HepG2 (cell line): ENCODE measurements around the gene OSBPL10. TPM values are rescaled to one million over a fixed set of nuclear protein-coding genes. Genes with fewer than 3 reads are reported as not detected.

Experiments
- ATAC-seq: fragments of 200-7000 bp; cut with Tn5 transposase; 3 replicates; pipeline ENCODE4 v1.9.1; 2020; ENCODE audit warnings: mild to moderate bottlenecking, moderate library complexity
- BruUV-seq: library from RNA; stranded (reverse); fragments of 400-500 nt; replicated peaks from 2 replicates; lab custom pipeline; 2021; lab: Mats Ljungman, UMichigan
- CTCF ChIA-PET: fragments of 300-600 bp; formaldehyde crosslinking; extraction: SDS; loops from one replicate; lab custom pipeline; 2021; ENCODE audit warnings: low total read pairs, inconsistent platforms, low intra/inter-chr PET ratio; lab: Yijun Ruan, JAX
- POLR2A ChIA-PET: fragments of 350-600 bp; sonication (Branson Sonifier 250); formaldehyde crosslinking; loops from one replicate; lab custom pipeline; 2020; ENCODE audit warnings: antibody characterized with exemption, inconsistent platforms; lab: Yijun Ruan, JAX
- DNase-seq: peaks from one replicate; pipeline ENCODE4 v3.0.0-alpha.2; 2015; ENCODE audit warnings: low spot score
- FAIRE-seq: peaks from 3 replicates; lab custom pipeline; 2011; peaks lifted over from hg19 to GRCh38; lab: Jason Lieb, UNC
- H2AFZ ChIP-seq: one replicate; pipeline ENCODE4 v1.6.1; 2011; ENCODE audit warnings: low read length, inconsistent platforms
- H3K27ac ChIP-seq: fragments of 300-600 bp; 3 replicates; pipeline ENCODE4 v1.8.0; 2011; ENCODE audit warnings: mixed run types, mild to moderate bottlenecking, mixed read lengths, low read length, inconsistent platforms; ENCODE audit not compliant: insufficient read depth; ENCODE audit errors: extremely low read length
- H3K27me3 ChIP-seq, 2 experiments: fragments of 200-600 bp in 1 of 2; 2 replicates in 1 of 2; 3 replicates in 1 of 2; pipeline versions ENCODE4 v1.6.0 to v1.8.0; 2011; ENCODE audit warnings: low read length in 2 of 2, mild to moderate bottlenecking in 2 of 2, moderate library complexity in 2 of 2, inconsistent platforms in 1 of 2; ENCODE audit not compliant: insufficient read depth in 2 of 2, control insufficient read depth in 1 of 2
- H3K36me3 ChIP-seq, 2 experiments: fragments of 200-600 bp in 1 of 2; replicated peaks in 1 of 2; 2 replicates in 1 of 2; 3 replicates in 1 of 2; pipeline versions ENCODE4 v1.5.1 to v1.8.0; 2011; ENCODE audit warnings: low read length in 2 of 2, inconsistent platforms in 1 of 2; ENCODE audit not compliant: insufficient read depth in 2 of 2, control insufficient read depth in 1 of 2
- H3K4me1 ChIP-seq: 2 replicates; pipeline ENCODE4 v1.5.1; 2012; ENCODE audit warnings: low read length, inconsistent platforms; ENCODE audit not compliant: insufficient read depth
- H3K4me2 ChIP-seq: 2 replicates; pipeline ENCODE4 v1.6.0; 2011; ENCODE audit warnings: low read depth, low read length, inconsistent platforms
- H3K4me3 ChIP-seq, 3 experiments: fragments of 200-600 bp in 1 of 3; sonication (generic), shearing (Covaris generic) in 1 of 3; replicated peaks in 1 of 3; 2 replicates each; pipeline ENCODE4 v1.5.1; 2011 to 2016; ENCODE audit warnings: low read length in 3 of 3, inconsistent platforms in 2 of 3, low read depth in 2 of 3, mild to moderate bottlenecking in 2 of 3, control low read depth in 1 of 3, mixed read lengths in 1 of 3; ENCODE audit not compliant: insufficient read depth in 1 of 3
- H3K79me2 ChIP-seq: one replicate; pipeline ENCODE4 v1.6.1; 2011; ENCODE audit warnings: low read length, inconsistent platforms; ENCODE audit not compliant: insufficient read depth
- H3K9ac ChIP-seq: 2 replicates; pipeline ENCODE4 v1.6.0; 2011; ENCODE audit warnings: mild to moderate bottlenecking, low read depth, low read length, inconsistent platforms; ENCODE audit not compliant: insufficient read depth
- H3K9me3 ChIP-seq: 2 replicates; pipeline ENCODE4 v1.5.1; 2012; ENCODE audit warnings: mild to moderate bottlenecking, low read length
- H4K20me1 ChIP-seq: 2 replicates; pipeline ENCODE4 v1.6.0; 2011; ENCODE audit warnings: inconsistent platforms, mild to moderate bottlenecking, low read length, moderate library complexity; ENCODE audit not compliant: insufficient read depth
- KAT8 ChIP-seq: IDR thresholded peaks from 2 replicates; pipeline ENCODE4 v1.6.1; 2016; ENCODE audit warnings: missing genetic modification reagents, missing compliant biosample characterization
- SCMH1 ChIP-seq: sonication (generic); formaldehyde crosslinking; IDR thresholded peaks from 2 replicates; pipeline ENCODE4 v1.9.0; 2021; ENCODE audit warnings: missing genetic modification reagents, mild to moderate bottlenecking, borderline replicate concordance
- STAG1 ChIP-seq: sonication (generic); formaldehyde crosslinking; IDR thresholded peaks from 2 replicates; pipeline ENCODE4 v1.4.0; 2020; ENCODE audit warnings: missing genetic modification reagents
- WGBS: methylation state at CpG from one replicate; pipeline ENCODE4 v1.1.6; 2017; ENCODE audit warnings: low lambda C conversion rate; 5-methylcytosine and 5-hydroxymethylcytosine counted together
- in situ Hi-C: cut with HindIII; loops from 2 replicates; pipeline ENCODE4 v1.10.0; 2017; ENCODE audit warnings: low pct_unique_long_range_greater_than_20kb; ENCODE audit not compliant: extremely low pct_ligation_motif_present
- intact Hi-C: fragments of 100-400 bp; cut with micrococcal nuclease; formaldehyde crosslinking; loops from one replicate; pipeline ENCODE4 v1.10.0; 2022; ENCODE audit not compliant: unreplicated experiment
- polyA plus RNA-seq, 8 experiments: library from polyadenylated mRNA; depleted of rRNA in 3 of 8; stranded (reverse) in 7 of 8; unstranded in 1 of 8; fragments of >200 nt; fragmentation: Illumina TruSeq in 4 of 8; extraction: Trizol in 4 of 8; gene quantifications; 2 replicates each; pipeline versions ENCODE4 v1.2.1 to v1.2.3, GENCODE V29; 2011 to 2016; ENCODE audit warnings: low read depth in 4 of 8, missing spikeins in 1 of 8, mixed read lengths in 1 of 8; ENCODE audit not compliant: insufficient read depth in 1 of 8
- total RNA-seq, 5 experiments: library from RNA; depleted of rRNA; stranded (reverse); fragments of >200 nt; fragmentation: Illumina TruSeq; extraction: Trizol; gene quantifications; 2 replicates each; pipeline ENCODE4 v1.2.3, GENCODE V29; 2016; ENCODE audit warnings: low read depth in 1 of 5
- TF ChIP-seq, protein P1 (sequence below): sonication (generic); formaldehyde crosslinking; IDR thresholded peaks from 2 replicates; pipeline ENCODE4 v1.4.0; 2020; ENCODE audit warnings: missing genetic modification reagents, mild to moderate bottlenecking, borderline replicate concordance
- TF ChIP-seq, protein P2 (sequence below): IDR thresholded peaks from 2 replicates; pipeline ENCODE4 v1.6.1; 2016; ENCODE audit warnings: missing compliant biosample characterization, missing genetic modification reagents, borderline replicate concordance

The OSBPL10 gene
- total and polyA plus RNA-seq, 2 of the 13 experiments (the other 11 are each of a cell fraction or from before 2014, with no cell fraction given), result 10.3 to 28.6 TPM

DNA sequence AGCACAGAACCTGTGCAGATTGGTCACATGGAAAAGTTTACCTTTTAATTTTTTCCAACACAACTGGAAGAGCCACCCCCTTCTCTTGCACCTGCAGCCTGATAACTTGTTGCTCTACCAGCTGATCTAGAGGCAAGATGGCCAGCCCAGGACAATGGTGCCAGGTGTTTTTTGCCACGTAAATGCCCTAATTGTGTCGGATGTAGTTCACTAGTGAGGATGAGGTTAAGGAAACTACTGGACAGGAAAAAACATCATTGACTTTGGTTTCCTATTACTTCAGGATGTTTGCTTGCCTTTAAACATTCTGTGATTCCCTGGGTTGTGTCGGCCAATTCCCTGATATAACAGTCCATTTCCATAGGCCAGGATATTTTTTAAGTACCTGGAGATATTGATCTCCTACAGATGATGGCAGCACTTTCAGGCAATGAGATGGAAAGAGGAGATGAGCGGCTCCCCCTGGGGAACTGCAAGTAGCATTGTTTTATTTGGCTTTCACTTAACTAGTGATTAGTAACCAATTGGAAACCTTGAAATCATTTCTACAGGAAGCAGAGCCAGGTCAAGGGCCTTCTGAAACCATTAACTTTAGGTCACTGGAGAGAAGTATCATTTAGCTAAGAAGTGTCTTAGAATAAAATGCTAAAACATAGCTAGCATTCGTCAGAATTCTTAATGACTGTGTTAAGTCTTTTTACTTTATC, 72.5 kb downstream of the OSBPL10 start:
- Histone ChIP-seq H3K27ac (no peak overlapping the region), H3K4me3 (no peak overlapping the region; a peak in 1 of 6 replicates), H3K9ac (no peak overlapping the region), H3K79me2 (peaks cover 37% of the 10 kb centered on the region), H4K20me1 (no peaks in the 10 kb centered on the region), H3K27me3 (no peaks in the 10 kb centered on the region), H3K4me1 (peaks cover 52% of the 10 kb centered on the region), H3K9me3 (no peaks in the 10 kb centered on the region), H3K4me2 (no peak overlapping the region), H3K36me3 (no peaks in the 10 kb centered on the region), H2AFZ (no peak overlapping the region)
- intact Hi-C loops, result no loop called here
- no TSS peak for BruUV-seq
- in situ Hi-C loops, result no loop called here
- CTCF ChIA-PET, result no interaction called here
- ATAC-seq (peak; percentile 65), DNase-seq (peak; percentile 9), FAIRE-seq (peak; percentile 23)
- 90% methylated on average over 5 of the region's 5 CpGs for WGBS
- TF ChIP-seq, protein P1, sequence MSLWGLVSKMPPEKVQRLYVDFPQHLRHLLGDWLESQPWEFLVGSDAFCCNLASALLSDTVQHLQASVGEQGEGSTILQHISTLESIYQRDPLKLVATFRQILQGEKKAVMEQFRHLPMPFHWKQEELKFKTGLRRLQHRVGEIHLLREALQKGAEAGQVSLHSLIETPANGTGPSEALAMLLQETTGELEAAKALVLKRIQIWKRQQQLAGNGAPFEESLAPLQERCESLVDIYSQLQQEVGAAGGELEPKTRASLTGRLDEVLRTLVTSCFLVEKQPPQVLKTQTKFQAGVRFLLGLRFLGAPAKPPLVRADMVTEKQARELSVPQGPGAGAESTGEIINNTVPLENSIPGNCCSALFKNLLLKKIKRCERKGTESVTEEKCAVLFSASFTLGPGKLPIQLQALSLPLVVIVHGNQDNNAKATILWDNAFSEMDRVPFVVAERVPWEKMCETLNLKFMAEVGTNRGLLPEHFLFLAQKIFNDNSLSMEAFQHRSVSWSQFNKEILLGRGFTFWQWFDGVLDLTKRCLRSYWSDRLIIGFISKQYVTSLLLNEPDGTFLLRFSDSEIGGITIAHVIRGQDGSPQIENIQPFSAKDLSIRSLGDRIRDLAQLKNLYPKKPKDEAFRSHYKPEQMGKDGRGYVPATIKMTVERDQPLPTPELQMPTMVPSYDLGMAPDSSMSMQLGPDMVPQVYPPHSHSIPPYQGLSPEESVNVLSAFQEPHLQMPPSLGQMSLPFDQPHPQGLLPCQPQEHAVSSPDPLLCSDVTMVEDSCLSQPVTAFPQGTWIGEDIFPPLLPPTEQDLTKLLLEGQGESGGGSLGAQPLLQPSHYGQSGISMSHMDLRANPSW, result no peak
- TF ChIP-seq SCMH1 (CRISPR knock-in tag), result no peak
- 0 out of 2 replicates have a peak, but pooled peaks have one; percentile 8 for TF ChIP-seq STAG1
- 0 out of 2 replicates have a peak, but pooled peaks have one; percentile 15 for TF ChIP-seq KAT8 (CRISPR knock-in tag)
- TF ChIP-seq, protein P2, sequence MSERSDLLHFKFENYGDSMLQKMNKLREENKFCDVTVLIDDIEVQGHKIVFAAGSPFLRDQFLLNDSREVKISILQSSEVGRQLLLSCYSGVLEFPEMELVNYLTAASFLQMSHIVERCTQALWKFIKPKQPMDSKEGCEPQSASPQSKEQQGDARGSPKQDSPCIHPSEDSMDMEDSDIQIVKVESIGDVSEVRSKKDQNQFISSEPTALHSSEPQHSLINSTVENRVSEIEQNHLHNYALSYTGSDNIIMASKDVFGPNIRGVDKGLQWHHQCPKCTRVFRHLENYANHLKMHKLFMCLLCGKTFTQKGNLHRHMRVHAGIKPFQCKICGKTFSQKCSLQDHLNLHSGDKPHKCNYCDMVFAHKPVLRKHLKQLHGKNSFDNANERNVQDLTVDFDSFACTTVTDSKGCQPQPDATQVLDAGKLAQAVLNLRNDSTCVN, result no peak
- POLR2A ChIA-PET, result no interaction called here
